ENCODE measurements around the gene MED12L.

The MED12L gene

GRCh38 chr3:151318991-151319390, 233.5 kb downstream of the MED12L start:
- no peak for DNase-seq (ENCODE audit: low read depth in 2 of 2)

- DNase-seq (ENCODE audit: low read depth in 2 of 2) = peak in 1 of 2 experiments; percentile 51
Observed at GRCh38 chr3:151319628-151320027, 234.2 kb downstream of the MED12L start.

GRCh38 chr3:151320131-151320530, 234.7 kb downstream of the MED12L start:
- DNase-seq (ENCODE audit: low read depth in 2 of 2) = no peak

GRCh38 chr3:151321526-151321925, 236.1 kb downstream of the MED12L start:
- no peak for DNase-seq (ENCODE audit: low read depth in 2 of 2)

- no peak for DNase-seq (ENCODE audit: low read depth in 2 of 2)
Observed at GRCh38 chr3:151322511-151322910, 237.0 kb downstream of the MED12L start.

GRCh38 chr3:151327571-151328198, 242.2 kb downstream of the MED12L start:
- DNase-seq (ENCODE audit: low read depth in 2 of 2) = no peak

GRCh38 chr3:151328298-151328995, 243.0 kb downstream of the MED12L start:
- no peak for DNase-seq (ENCODE audit: low read depth in 2 of 2)

GRCh38 chr3:151329363-151329762, 243.9 kb downstream of the MED12L start, which contains the start of gene P2RY13:
TSS of gene P2RY13 (minus strand) at chr3:151329549. CDS start at chr3:151329528, 21 bp downstream.
- no peak for DNase-seq (ENCODE audit: low read depth in 2 of 2)

GRCh38 chr3:151330379-151330778, 244.9 kb downstream of the MED12L start:
- no peak for DNase-seq (ENCODE audit: low read depth in 2 of 2)

GRCh38 chr3:151330899-151331298, 245.4 kb downstream of the MED12L start:
- no peak for DNase-seq (ENCODE audit: low read depth in 2 of 2)

GRCh38 chr3:151331696-151332095, 246.2 kb downstream of the MED12L start:
- no peak for DNase-seq (ENCODE audit: low read depth in 2 of 2)

GRCh38 chr3:151345859-151346258, 260.4 kb downstream of the MED12L start:
- DNase-seq (ENCODE audit: low read depth in 2 of 2) = peak; percentile 28 to 36

GRCh38 chr3:151346292-151346691, 260.8 kb downstream of the MED12L start:
- DNase-seq (ENCODE audit: low read depth in 2 of 2) = no peak

GRCh38 chr3:151347432-151347831, 262.0 kb downstream of the MED12L start:
- no peak for DNase-seq (ENCODE audit: low read depth in 2 of 2)

- DNase-seq (ENCODE audit: low read depth in 2 of 2) = no peak
Observed at GRCh38 chr3:151350656-151351055, 265.2 kb downstream of the MED12L start.

- DNase-seq (ENCODE audit: low read depth in 2 of 2) = no peak
Observed at GRCh38 chr3:151351219-151351618, 265.8 kb downstream of the MED12L start.

GRCh38 chr3:151351648-151352047, 266.2 kb downstream of the MED12L start:
- no peak for DNase-seq (ENCODE audit: low read depth in 2 of 2)

GRCh38 chr3:151356794-151357462, 271.5 kb downstream of the MED12L start:
- no peak for DNase-seq (ENCODE audit: low read depth in 2 of 2)

GRCh38 chr3:151357463-151357850, 272.0 kb downstream of the MED12L start:
- DNase-seq (ENCODE audit: low read depth in 2 of 2) = no peak

GRCh38 chr3:151362751-151363174, 277.3 kb downstream of the MED12L start:
- DNase-seq (ENCODE audit: low read depth in 2 of 2) = peak; percentile 38 to 46

GRCh38 chr3:151366993-151367392, 281.5 kb downstream of the MED12L start:
- no peak for DNase-seq (ENCODE audit: low read depth in 2 of 2)

- DNase-seq (ENCODE audit: low read depth in 2 of 2) = no peak
Observed at GRCh38 chr3:151367448-151367847, 282.0 kb downstream of the MED12L start.

- no peak for DNase-seq (ENCODE audit: low read depth in 2 of 2)
Observed at GRCh38 chr3:151371526-151371925, 286.1 kb downstream of the MED12L start.

Measured in fibroblast of skin of left biceps (primary cell).